ENCODE measurements around the gene KTI12. TPM values are rescaled to one million over a fixed set of nuclear protein-coding genes. Genes with fewer than 3 reads are reported as not detected.
"Not testable (repeated sequence)": the region's sequence is repeated elsewhere in the genome, so short reads cannot be mapped to it uniquely, and the experiment has no call there.

Gene KTI12
- total and polyA plus RNA-seq, 4 donors = 4.1 to 7.7 (median 5.8) TPM

GRCh38 chr1:52055066-52055865 lies 21.7 kb upstream of the KTI12 start, which contains the start of gene TXNDC12 (continued):
- no peak for TF ChIP-seq CTCF (IDR thresholded peaks at IDR 0.05; ENCODE audit: low read depth, low read length, missing input control)

- Histone ChIP-seq H3K9me3 (ENCODE audit: control insufficient read depth in 4 of 4, low read length in 3 of 4) (no peaks in the 10 kb centered on the region), H3K27ac (ENCODE audit: low read depth in 1 of 2, low read length in 2 of 2) (peak overlapping the region; percentile 96 to 98), H3K27me3 (ENCODE audit: control insufficient read depth in 4 of 4, insufficient read depth in 4 of 4, low read length in 3 of 4) (no peaks in the 10 kb centered on the region), H3K4me1 (ENCODE audit: control insufficient read depth in 4 of 4, insufficient read depth in 4 of 4, low read length in 3 of 4) (peaks cover 2 to 33% (median 27%) of the 10 kb centered on the region in 4 donors), H3K36me3 (ENCODE audit: control insufficient read depth in 4 of 4, insufficient read depth in 3 of 4, low read depth in 1 of 4, low read length in 3 of 4) (no peaks in the 10 kb centered on the region), H3K9ac (ENCODE audit: low read depth in 1 of 2, low read length in 2 of 2) (peak overlapping the region; percentile 72 to 95), H3K4me3 (ENCODE audit: low read depth in 1 of 3, low read length in 3 of 3) (peak overlapping the region; percentile 86 to 94 (median 89))
- no peak for TF ChIP-seq FOXA2 (IDR thresholded peaks at IDR 0.05)
- 3% methylated on average over 13 of the region's 13 CpGs for WGBS
- no peak for DNase-seq (ENCODE audit: low spot score)
These were observed 21.0 kb upstream of the KTI12 start for GRCh38 chr1:52054496-52055065.

- Histone ChIP-seq H3K36me3 (ENCODE audit: control insufficient read depth in 4 of 4, insufficient read depth in 3 of 4, low read depth in 1 of 4, low read length in 3 of 4) (no peaks in the 10 kb centered on the region), H3K27ac (ENCODE audit: low read depth in 1 of 2, low read length in 2 of 2) (no peak overlapping the region), H3K4me3 (ENCODE audit: low read depth in 1 of 3, low read length in 3 of 3) (peak overlapping the region in 2 of 3 donors; percentile 86 to 89), H3K27me3 (ENCODE audit: control insufficient read depth in 4 of 4, insufficient read depth in 4 of 4, low read length in 3 of 4) (no peaks in the 10 kb centered on the region), H3K4me1 (ENCODE audit: control insufficient read depth in 4 of 4, insufficient read depth in 4 of 4, low read length in 3 of 4) (peaks cover 2 to 33% (median 27%) of the 10 kb centered on the region in 4 donors), H3K9me3 (ENCODE audit: control insufficient read depth in 4 of 4, low read length in 3 of 4) (no peaks in the 10 kb centered on the region), H3K9ac (ENCODE audit: low read depth in 1 of 2, low read length in 2 of 2) (no peak overlapping the region)
- 95% methylated on average over 1 of the region's 1 CpG for WGBS
- no peak for DNase-seq (ENCODE audit: low spot score)
- TF ChIP-seq EGR1 (IDR thresholded peaks at IDR 0.05; ENCODE audit: low read depth in 2 of 2) = no peak
- no peak for TF ChIP-seq TAF1 (conservative IDR thresholded peaks at IDR 0.05)
- no peak for TF ChIP-seq YY1 (IDR thresholded peaks at IDR 0.05)
- TF ChIP-seq FOXA2 (IDR thresholded peaks at IDR 0.05) = no peak
- TF ChIP-seq SP1 (IDR thresholded peaks at IDR 0.05) = no peak
- TF ChIP-seq ATF3 (IDR thresholded peaks at IDR 0.05) = no peak
- no peak for TF ChIP-seq REST (IDR thresholded peaks at IDR 0.05)
- no peak for TF ChIP-seq NR2F2 (IDR thresholded peaks at IDR 0.05)
- no peak for TF ChIP-seq HNF4G (IDR thresholded peaks at IDR 0.05)
- no peak for TF ChIP-seq FOXA1 (IDR thresholded peaks at IDR 0.05)
- no peak for TF ChIP-seq JUND (IDR thresholded peaks at IDR 0.05)
- no peak for TF ChIP-seq ZBTB33 (IDR thresholded peaks at IDR 0.05)
- no peak for TF ChIP-seq RAD21 (IDR thresholded peaks at IDR 0.05)
- no peak for TF ChIP-seq GABPA (IDR thresholded peaks at IDR 0.05 in 1 of 2, conservative IDR thresholded peaks at IDR 0.05 in 1 of 2)
- TF ChIP-seq RXRA (IDR thresholded peaks at IDR 0.05) = no peak
These were observed 20.3 kb upstream of the KTI12 start for GRCh38 chr1:52053862-52054261.

GRCh38 chr1:52049337-52049736 lies 15.7 kb upstream of the KTI12 start:
- H3K9ac ChIP-seq (ENCODE audit: low read depth in 1 of 2, low read length in 2 of 2); H3K4me3 ChIP-seq (ENCODE audit: low read depth in 1 of 3, low read length in 3 of 3); H3K36me3 ChIP-seq (ENCODE audit: control insufficient read depth in 4 of 4, insufficient read depth in 3 of 4, low read depth in 1 of 4, low read length in 3 of 4); H3K27me3 ChIP-seq (ENCODE audit: control insufficient read depth in 4 of 4, insufficient read depth in 4 of 4, low read length in 3 of 4); H3K27ac ChIP-seq (ENCODE audit: low read depth in 1 of 2, low read length in 2 of 2); H3K9me3 ChIP-seq (ENCODE audit: control insufficient read depth in 4 of 4, low read length in 3 of 4); DNase-seq (ENCODE audit: low spot score): not testable (repeated sequence)
- WGBS = 99% methylated on average over 4 of the region's 4 CpGs
- peaks cover 2 to 13% (median 9%) of the 10 kb centered on the region in 4 donors for H3K4me1 ChIP-seq (ENCODE audit: control insufficient read depth in 4 of 4, insufficient read depth in 4 of 4, low read length in 3 of 4)

All from liver (tissue), 9 donors.